SK-N-MC (cell line): ENCODE results near the gene BMPR2.

Source experiments
- EZH2 ChIP-seq: fragments of 200-600 bp; sonication (generic); IDR thresholded peaks from one replicate; pipeline ENCODE4 v1.6.1; 2017; ENCODE audit warnings: antibody characterized with exemption
- FOXP2 ChIP-seq: optimal IDR thresholded peaks from 2 replicates; pipeline ENCODE3; 2011; ENCODE audit warnings: mild to moderate bottlenecking, moderate library complexity; ENCODE audit not compliant: insufficient read depth; ENCODE audit errors: extremely low read length, control extremely low read depth
- POLR2AphosphoS5 ChIP-seq: IDR thresholded peaks from 2 replicates; pipeline ENCODE4 v1.6.1; 2012; ENCODE audit warnings: mild to moderate bottlenecking, low read depth, low read length, borderline replicate concordance

DNA sequence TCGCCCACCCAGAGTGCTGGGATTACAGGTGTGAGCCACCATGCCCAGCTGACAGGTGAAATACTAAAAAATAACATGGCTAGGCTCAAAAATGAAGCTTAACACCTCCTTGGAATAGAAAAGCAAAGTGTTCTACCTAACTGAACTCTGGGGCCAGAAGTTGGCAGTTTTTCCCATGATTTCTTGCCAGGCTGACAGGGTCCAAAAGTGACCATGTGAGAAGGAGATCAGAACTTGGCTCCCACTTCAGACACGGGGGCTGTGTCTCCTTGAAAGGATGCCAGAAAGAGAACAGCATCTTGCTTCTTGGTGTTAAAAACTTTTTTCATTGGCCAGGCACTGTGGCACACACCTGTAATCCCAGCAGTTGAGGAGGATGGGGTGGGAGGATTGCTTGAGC is 47.0 kb downstream of the BMPR2 start:
- TF ChIP-seq EZH2 (no peak), POLR2AphosphoS5 (no peak), FOXP2 (no peak)
